OCI-LY7 (cell line): ENCODE results near the gene CNOT6. TPM values are rescaled to one million over a fixed set of nuclear protein-coding genes. Genes with fewer than 3 reads are reported as not detected.

Experiments used
- BruUV-seq: library from RNA; stranded (reverse); fragments of 400-500 nt; replicated peaks from 2 replicates; lab custom pipeline; 2021; lab: Mats Ljungman, UMichigan
- CTCF ChIA-PET: fragments of 300-600 bp; sonication (Branson Sonifier 250); formaldehyde crosslinking; loops from one replicate; lab custom pipeline; 2022; ENCODE audit warnings: antibody characterized with exemption; ENCODE audit not compliant: unreplicated experiment; lab: Charles Lee
- POLR2A ChIA-PET: fragments of 300-600 bp; sonication (Branson Sonifier 250); formaldehyde crosslinking; loops from one replicate; lab custom pipeline; 2022; ENCODE audit warnings: antibody characterized with exemption; lab: Charles Lee
- DNase-seq: peaks from one replicate; pipeline ENCODE4 v3.0.0-alpha.2; 2015; ENCODE audit warnings: low spot score
- H2AFZ ChIP-seq: fragments of 200-600 bp; sonication (generic), shearing (Covaris generic); 2 replicates; pipeline ENCODE4 v1.6.1; 2014; ENCODE audit warnings: mild to moderate bottlenecking, antibody characterized with exemption, low read length, moderate library complexity
- H3K27ac ChIP-seq: fragments of 200-600 bp; sonication (generic); 2 replicates; pipeline ENCODE4 v1.5.1; 2014; ENCODE audit warnings: mixed run types, low read depth, mild to moderate bottlenecking, moderate library complexity, low read length, inconsistent platforms; ENCODE audit not compliant: poor library complexity, severe bottlenecking
- H3K36me3 ChIP-seq: fragments of 200-600 bp; sonication (generic); 2 replicates; pipeline ENCODE4 v1.6.1; 2014; ENCODE audit warnings: mild to moderate bottlenecking, antibody characterized with exemption, low read length, moderate library complexity, mixed read lengths; ENCODE audit not compliant: insufficient read depth
- H3K4me1 ChIP-seq: fragments of 200-600 bp; sonication (generic); 2 replicates; pipeline ENCODE4 v1.5.1; 2014; ENCODE audit warnings: mild to moderate bottlenecking, low read length; ENCODE audit not compliant: insufficient read depth, poor library complexity, severe bottlenecking
- H3K4me2 ChIP-seq: fragments of 200-600 bp; sonication (generic); 2 replicates; pipeline ENCODE4 v1.6.1; 2014; ENCODE audit warnings: mild to moderate bottlenecking, low read length
- H3K4me3 ChIP-seq: fragments of 200-600 bp; sonication (generic); 2 replicates; pipeline ENCODE4 v1.5.1; 2014; ENCODE audit warnings: mild to moderate bottlenecking, low read depth, low read length; ENCODE audit not compliant: poor library complexity, severe bottlenecking
- H3K79me2 ChIP-seq: fragments of 200-600 bp; sonication (generic); 2 replicates; pipeline ENCODE4 v1.6.1; 2016; ENCODE audit warnings: low read depth, mild to moderate bottlenecking, low read length, moderate library complexity, mixed read lengths; ENCODE audit not compliant: insufficient read depth
- H3K9me2 ChIP-seq: fragments of 200-600 bp; sonication (generic); 2 replicates; pipeline ENCODE4 v1.6.1; 2016; ENCODE audit warnings: mild to moderate bottlenecking, low read length, mixed read lengths; ENCODE audit not compliant: insufficient read depth
- H3K9me3 ChIP-seq: fragments of 200-600 bp; sonication (generic); 2 replicates; pipeline ENCODE4 v1.6.1; 2014; ENCODE audit warnings: mild to moderate bottlenecking, mixed run types, low read length, mixed read lengths
- H4K20me1 ChIP-seq: fragments of 200-600 bp; sonication (generic); 2 replicates; pipeline ENCODE4 v1.6.1; 2014; ENCODE audit warnings: mild to moderate bottlenecking, antibody characterized with exemption, low read length, moderate library complexity, mixed read lengths; ENCODE audit not compliant: insufficient read depth
- CTCF ChIP-seq: fragments of 200-600 bp; sonication (generic); conservative IDR thresholded peaks from 2 replicates; pipeline ENCODE4 v1.5.1; 2014; ENCODE audit warnings: mild to moderate bottlenecking, antibody characterized with exemption, low read length, moderate library complexity, mixed read lengths
- EZH2phosphoT487 ChIP-seq: fragments of 200-600 bp; sonication (generic); IDR thresholded peaks from 2 replicates; pipeline ENCODE4 v1.6.1; 2018; ENCODE audit warnings: low read depth, borderline replicate concordance, mild to moderate bottlenecking, mixed run types, antibody characterized with exemption, low read length, moderate library complexity, mixed read lengths
- intact Hi-C: fragments of 100-400 bp; cut with micrococcal nuclease; formaldehyde crosslinking; loops from one replicate; pipeline ENCODE4 v1.10.0; 2022; ENCODE audit not compliant: unreplicated experiment
- small RNA-seq: library from RNA; depleted of rRNA; stranded (forward); fragments of <200 nt; gene quantifications from one replicate; pipeline ENCODE3, GENCODE V24; 2014
- total RNA-seq, 2 experiments: library from RNA; depleted of rRNA in 1 of 2; stranded (reverse); fragments of >200 nt in 1 of 2; shearing (Covaris generic) in 1 of 2; gene quantifications; 2 replicates each; pipeline ENCODE4 v1.2.3, GENCODE V29; 2014 to 2022

Gene CNOT6
- total RNA-seq, 2 experiments from 2014 or later = 9.4 to 30.1 TPM

GRCh38 chr5:180626661-180627385 is 132.6 kb downstream of the CNOT6 start:
- DNase-seq = no peak
- Histone ChIP-seq H3K9me2 (no peaks in the 10 kb centered on the region), H3K79me2 (no peaks in the 10 kb centered on the region), H3K27ac (no peak overlapping the region), H3K4me2 (no peak overlapping the region), H4K20me1 (no peaks in the 10 kb centered on the region), H3K4me3 (no peak overlapping the region), H3K36me3 (no peaks in the 10 kb centered on the region), H3K9me3 (no peaks in the 10 kb centered on the region), H3K4me1 (peaks cover 6% of the 10 kb centered on the region), H2AFZ (no peak overlapping the region)
- no peak for TF ChIP-seq CTCF
- no peak for TF ChIP-seq EZH2phosphoT487
- CTCF ChIA-PET = no interaction called here
- intact Hi-C loops = no loop called here
- POLR2A ChIA-PET = no interaction called here
- BruUV-seq = no TSS peak

GRCh38 chr5:180627386-180628120 is 133.4 kb downstream of the CNOT6 start:
- Histone ChIP-seq H3K27ac (no peak overlapping the region), H3K4me1 (peaks cover 6% of the 10 kb centered on the region), H3K9me2 (no peaks in the 10 kb centered on the region), H3K36me3 (no peaks in the 10 kb centered on the region), H2AFZ (no peak overlapping the region), H3K79me2 (no peaks in the 10 kb centered on the region), H3K9me3 (no peaks in the 10 kb centered on the region), H3K4me2 (no peak overlapping the region), H4K20me1 (no peaks in the 10 kb centered on the region), H3K4me3 (no peak overlapping the region)
- ChIA-PET POLR2A (no interaction called here), CTCF (no interaction called here)
- no peak for DNase-seq
- intact Hi-C loops = no loop called here
- BruUV-seq = no TSS peak
- TF ChIP-seq EZH2phosphoT487 (no peak), CTCF (no peak)

Small RNA genes within 50 kb of the gene (small RNA-seq; reads per million reads assigned to genes)
- gene RNU6-525P = not detected

Other genes with a start within 250 kb of the CNOT6 start
- 19.9 and 21.8 TPM in 2 replicates for gene MAPK9, start 202.3 kb upstream of the CNOT6 start, total RNA-seq (2014; rRNA removed; shearing (Covaris generic))
- gene MAPK9, start 202.3 kb upstream of the CNOT6 start, total RNA-seq (2022) = 42.1 and 45.7 TPM in 2 replicates
- not detected in 2 replicates for gene GFPT2, start 141.0 kb upstream of the CNOT6 start, total RNA-seq (2014; rRNA removed; shearing (Covaris generic))
- not detected in 2 replicates for gene GFPT2, start 141.0 kb upstream of the CNOT6 start, total RNA-seq (2022)
- gene SCGB3A1, start 97.1 kb downstream of the CNOT6 start, total RNA-seq (2014; rRNA removed; shearing (Covaris generic)) = not detected in 2 replicates
- gene SCGB3A1, start 97.1 kb downstream of the CNOT6 start, total RNA-seq (2022) = not detected in 2 replicates
- gene FLT4, start 155.2 kb downstream of the CNOT6 start, total RNA-seq (2014; rRNA removed; shearing (Covaris generic)) = not detected in 2 replicates
- gene FLT4, start 155.2 kb downstream of the CNOT6 start, total RNA-seq (2022) = not detected in 2 replicates
- not detected in 2 replicates for gene OR2Y1, start 245.7 kb downstream of the CNOT6 start, total RNA-seq (2014; rRNA removed; shearing (Covaris generic))
- gene OR2Y1, start 245.7 kb downstream of the CNOT6 start, total RNA-seq (2022) = not detected in 2 replicates